Epithelial cell of alveolus of lung (primary cell): ENCODE data around the gene FKBP8. TPM values are rescaled to one million over a fixed set of nuclear protein-coding genes. Genes with fewer than 3 reads are reported as not detected.

Source experiments
- total RNA-seq: library from RNA; depleted of rRNA; stranded (reverse); fragments of >200 nt; gene quantifications from 2 replicates; pipeline ENCODE4 v1.2.1, GENCODE V29; 2015

Gene FKBP8
- 387 and 393 TPM in 2 replicates for total RNA-seq

GRCh38 chr19:18542941-18543813, at the start of gene FKBP8:
Gene FKBP8, minus strand, starts transcription at chr19:18543573. Its CDS starts 1,603 bp downstream, at chr19:18541970.

GRCh38 chr19:18588611-18589379, 45.4 kb upstream of the FKBP8 start, which contains the start of gene REX1BD:
Gene REX1BD, plus strand, starts transcription at chr19:18588798. Its CDS starts 4 bp downstream, at chr19:18588802.

GRCh38 chr19:18571564-18572344, 28.4 kb upstream of the FKBP8 start, which contains the start of gene UBA52:
Gene UBA52, plus strand, starts transcription at chr19:18571857. Its CDS starts 1,444 bp downstream, at chr19:18573301.

GRCh38 chr19:18557411-18558201, 14.2 kb upstream of the FKBP8 start, which contains the start of gene KXD1:
Gene KXD1, plus strand, starts transcription at chr19:18557870. Its CDS starts 4,187 bp downstream, at chr19:18562057.

GRCh38 chr19:18521692-18522123, 21.7 kb downstream of the FKBP8 start, which contains the start of gene ELL:
Gene ELL, minus strand, starts transcription at chr19:18522070. Its CDS starts 15 bp downstream, at chr19:18522055.

Other genes with a start within 250 kb of the FKBP8 start
- 182 and 407 TPM in 2 replicates for gene LSM4, start 220.5 kb downstream of the FKBP8 start, total RNA-seq
- 11.3 and 19.0 TPM in 2 replicates for gene PGPEP1, start 203.0 kb downstream of the FKBP8 start, total RNA-seq
- 113 and 261 TPM in 2 replicates for gene GDF15, start 157.4 kb downstream of the FKBP8 start, total RNA-seq
- gene LRRC25, start 146.0 kb downstream of the FKBP8 start, total RNA-seq = not detected in 2 replicates
- 74.0 and 107 TPM in 2 replicates for gene SSBP4, start 124.2 kb downstream of the FKBP8 start, total RNA-seq
- gene ISYNA1, start 105.4 kb downstream of the FKBP8 start, total RNA-seq = 45.0 and 55.7 TPM in 2 replicates
- gene ELL, start 21.5 kb downstream of the FKBP8 start, total RNA-seq = 13.8 and 18.8 TPM in 2 replicates
- gene KXD1, start 14.3 kb upstream of the FKBP8 start, total RNA-seq = 180 and 205 TPM in 2 replicates
- 975 and 1,082 TPM in 2 replicates for gene UBA52, start 28.3 kb upstream of the FKBP8 start, total RNA-seq
- gene REX1BD, start 45.2 kb upstream of the FKBP8 start, total RNA-seq = 60.7 and 107 TPM in 2 replicates
- 2.6 and 19.3 TPM in 2 replicates for gene CRLF1, start 63.2 kb upstream of the FKBP8 start, total RNA-seq
- gene TMEM59L, start 69.3 kb upstream of the FKBP8 start, total RNA-seq = 0.26 and 3.8 TPM in 2 replicates
- 5.8 and 9.1 TPM in 2 replicates for gene KLHL26, start 93.5 kb upstream of the FKBP8 start, total RNA-seq
- 2.1 and 6.8 TPM in 2 replicates for gene CRTC1, start 140.1 kb upstream of the FKBP8 start, total RNA-seq
- gene COMP, start 247.7 kb upstream of the FKBP8 start, total RNA-seq = under 0.01 TPM in 1 of 2 replicates, not detected in the other